ENCODE measurements around the gene ISG20.
"Not testable (repeated sequence)": the region's sequence is repeated elsewhere in the genome, so short reads cannot be mapped to it uniquely, and the experiment has no call there.

ISG20 gene

DNA sequence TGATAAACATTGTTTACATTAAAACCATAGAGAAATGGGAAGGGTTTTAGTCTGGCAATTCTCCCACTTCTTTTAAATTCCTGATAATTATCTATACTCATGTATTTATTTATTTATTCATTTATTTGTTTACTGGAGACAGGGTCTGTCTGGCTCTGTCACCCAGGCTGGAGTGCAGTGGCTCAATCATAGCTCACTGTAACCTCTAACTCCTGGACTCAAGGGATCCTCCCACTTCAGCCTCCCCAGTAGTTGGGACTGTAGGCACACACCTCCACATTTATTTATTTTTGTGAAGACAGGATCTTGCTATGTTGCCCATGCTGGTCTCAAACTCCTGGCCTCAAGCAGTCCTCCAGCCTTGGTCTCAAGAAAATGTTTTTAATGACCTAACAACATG, 20.1 kb upstream of the ISG20 start:
- no peak for DNase-seq (ENCODE audit: low read depth in 2 of 2, low spot score in 1 of 2)

- DNase-seq (ENCODE audit: low read depth in 2 of 2, low spot score in 1 of 2) = no peak
Observed at GRCh38 chr15:88619796-88620195, 19.0 kb upstream of the ISG20 start.

- DNase-seq (ENCODE audit: low read depth in 2 of 2, low spot score in 1 of 2) = peak; percentile 77 to 91
Observed at GRCh38 chr15:88620995-88621772, 17.6 kb upstream of the ISG20 start, which contains the start of gene AEN. TSS of gene AEN (plus strand) at chr15:88621340. CDS start at chr15:88626210, 4,870 bp downstream.

DNA sequence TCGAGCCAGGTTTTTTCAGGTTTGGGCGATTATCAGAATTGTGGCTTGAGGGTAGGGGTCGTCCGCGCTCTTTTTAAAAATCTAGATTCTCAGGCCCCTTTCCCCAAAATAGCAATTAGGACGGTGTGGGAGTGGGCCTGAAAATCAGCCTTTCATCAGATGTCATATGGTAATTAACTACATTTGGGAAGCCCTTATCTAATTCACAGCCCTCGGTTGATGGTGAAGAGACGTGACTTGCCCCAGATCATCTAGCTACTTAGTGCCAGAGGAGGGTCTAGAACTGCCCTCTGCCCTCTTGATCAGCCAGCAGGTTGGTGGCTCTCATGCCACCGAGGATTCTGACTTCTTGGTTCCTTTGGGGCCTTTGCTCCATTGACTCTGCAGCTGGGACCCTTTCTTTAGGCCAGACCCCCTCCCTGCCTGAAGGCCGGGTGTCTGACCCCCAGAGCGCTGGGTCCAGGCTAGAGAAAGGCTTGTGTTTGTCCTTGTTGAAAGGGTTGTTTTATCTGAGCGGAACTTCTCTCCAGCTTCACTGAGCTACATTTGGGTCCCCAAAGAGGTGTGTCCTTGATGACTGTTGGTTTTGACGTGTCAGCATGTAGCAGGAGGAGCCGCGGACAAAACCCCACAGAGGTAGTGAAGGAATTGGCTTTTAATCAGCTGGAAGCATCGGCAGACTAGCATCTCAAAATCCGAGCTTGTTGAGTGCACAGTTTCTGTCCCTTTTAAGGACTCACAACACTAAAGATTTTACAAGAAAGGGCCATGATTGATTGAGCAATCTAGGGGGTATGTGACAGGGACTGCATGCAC, 16.8 kb upstream of the ISG20 start:
- DNase-seq (ENCODE audit: low read depth in 2 of 2, low spot score in 1 of 2) = peak in 1 of 2 donors; percentile 28

DNA sequence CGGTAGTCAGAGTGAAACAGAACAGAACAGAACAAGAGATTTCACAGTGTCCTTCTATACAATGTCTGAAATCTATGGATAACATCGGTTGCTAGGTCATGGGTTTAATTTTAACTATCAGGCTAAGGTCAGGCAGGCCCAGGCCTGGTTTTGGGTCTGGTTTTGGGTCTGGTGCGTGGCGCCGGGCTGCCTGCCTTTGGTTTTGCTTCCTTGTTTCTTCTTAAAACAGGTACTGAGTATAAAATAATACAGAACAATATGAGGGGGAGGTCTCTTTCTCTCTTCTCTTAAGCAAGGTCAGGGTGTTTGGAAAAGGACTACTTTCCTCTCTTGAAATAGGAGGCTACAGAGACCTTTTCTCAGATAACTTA, 16.2 kb upstream of the ISG20 start:
- no peak for DNase-seq (ENCODE audit: low read depth in 2 of 2, low spot score in 1 of 2)

- no peak for DNase-seq (ENCODE audit: low read depth in 2 of 2, low spot score in 1 of 2)
Observed at GRCh38 chr15:88623061-88623460, 15.8 kb upstream of the ISG20 start.

GRCh38 chr15:88623632-88624031, 15.2 kb upstream of the ISG20 start:
- no peak for DNase-seq (ENCODE audit: low read depth in 2 of 2, low spot score in 1 of 2)

DNA sequence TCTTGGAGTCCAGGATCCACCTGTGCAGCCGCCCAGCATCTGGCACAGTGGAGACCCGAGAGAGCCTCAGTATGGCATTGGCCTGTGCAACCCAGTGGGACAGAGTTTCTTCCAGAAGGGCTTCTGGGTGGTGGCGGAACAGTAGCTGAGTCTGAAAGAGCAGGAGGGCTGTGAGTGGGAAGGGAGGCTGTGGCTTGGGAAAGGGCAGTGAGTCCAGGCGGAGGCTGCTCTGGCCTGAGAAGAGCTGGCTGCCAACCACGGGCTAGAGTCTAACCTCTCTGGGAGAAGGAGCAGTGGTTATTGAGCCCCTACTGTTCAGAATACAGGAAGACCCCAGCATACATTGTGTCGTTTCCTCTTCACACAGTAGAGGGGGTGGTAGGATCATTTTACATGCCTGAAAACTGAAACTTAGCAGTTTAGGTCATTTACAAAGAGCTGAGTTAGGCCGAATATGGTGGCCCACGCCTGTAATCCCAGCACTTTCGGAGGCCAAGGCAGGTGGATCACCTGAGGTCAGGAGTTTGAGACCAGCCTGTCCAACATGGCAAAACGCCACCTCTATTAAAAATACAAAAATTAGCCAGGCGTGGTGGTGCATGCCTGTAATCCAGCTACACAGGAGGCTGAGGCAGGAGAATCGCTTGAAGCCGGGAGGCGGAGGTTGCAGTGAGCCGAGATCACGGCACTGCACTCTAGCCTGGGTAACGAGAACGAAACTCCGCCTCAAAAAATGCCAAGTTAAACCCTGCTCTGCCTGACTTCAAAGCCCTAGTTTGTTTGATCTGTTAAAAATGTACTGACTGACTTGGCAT, 14.5 kb upstream of the ISG20 start:
- no peak for DNase-seq (ENCODE audit: low read depth in 2 of 2, low spot score in 1 of 2)

- no peak for DNase-seq (ENCODE audit: low read depth in 2 of 2, low spot score in 1 of 2)
Observed at GRCh38 chr15:88624971-88625490, 13.8 kb upstream of the ISG20 start.

DNA sequence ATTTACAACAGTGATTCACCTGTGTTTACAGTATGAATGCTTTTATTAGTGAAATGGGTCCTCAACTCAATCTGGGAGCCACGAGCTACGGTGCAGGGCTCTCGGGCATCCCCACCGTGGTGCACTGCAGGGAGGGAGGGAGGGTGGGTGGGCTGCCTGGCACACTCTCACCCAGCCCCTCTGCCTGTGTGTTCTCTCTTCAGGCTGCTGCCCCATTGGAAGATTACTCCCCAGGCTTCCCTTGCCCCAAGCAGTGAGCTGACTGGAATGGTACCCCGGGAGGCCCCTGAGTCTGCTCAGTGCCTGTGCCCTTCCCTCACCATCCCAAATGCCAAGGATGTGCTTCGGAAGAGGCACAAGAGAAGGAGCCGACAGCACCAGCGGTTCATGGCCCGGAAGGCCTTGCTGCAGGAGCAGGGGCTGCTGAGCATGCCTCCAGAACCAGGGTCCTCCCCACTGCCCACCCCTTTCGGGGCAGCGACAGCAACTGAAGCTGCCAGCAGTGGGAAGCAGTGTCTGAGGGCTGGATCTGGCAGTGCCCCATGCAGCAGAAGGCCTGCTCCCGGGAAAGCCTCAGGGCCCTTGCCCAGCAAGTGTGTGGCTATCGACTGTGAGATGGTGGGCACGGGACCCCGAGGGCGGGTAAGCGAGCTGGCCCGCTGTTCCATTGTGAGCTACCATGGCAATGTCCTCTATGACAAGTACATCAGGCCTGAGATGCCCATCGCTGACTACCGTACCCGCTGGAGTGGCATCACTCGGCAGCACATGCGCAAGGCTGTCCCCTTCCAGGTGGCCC, 12.7 kb upstream of the ISG20 start:
- no peak for DNase-seq (ENCODE audit: low read depth in 2 of 2, low spot score in 1 of 2)

DNA sequence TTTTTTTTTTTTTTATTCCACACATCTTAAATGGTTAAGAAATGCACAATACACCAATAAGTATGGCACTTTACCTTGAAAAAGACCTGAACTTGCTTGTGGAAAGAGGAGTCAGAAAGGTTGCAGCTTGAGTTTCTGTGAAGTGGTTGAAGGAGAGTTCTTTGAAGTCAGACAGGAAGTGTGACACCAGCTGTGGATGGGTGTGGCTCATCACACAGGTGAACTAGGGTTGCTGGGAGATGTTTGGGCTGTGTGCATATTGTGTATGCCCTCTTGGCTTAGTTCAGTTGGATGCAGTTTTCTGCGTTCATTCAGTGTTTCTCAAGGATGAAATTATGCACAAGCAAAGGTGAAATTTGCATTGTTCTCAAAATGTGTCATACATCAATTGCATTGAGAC, 11.4 kb upstream of the ISG20 start:
- no peak for DNase-seq (ENCODE audit: low read depth in 2 of 2, low spot score in 1 of 2)

GRCh38 chr15:88628018-88628654, 10.7 kb upstream of the ISG20 start:
- DNase-seq (ENCODE audit: low read depth in 2 of 2, low spot score in 1 of 2) = no peak

- no peak for DNase-seq (ENCODE audit: low read depth in 2 of 2, low spot score in 1 of 2)
Observed at GRCh38 chr15:88629071-88629470, 9.7 kb upstream of the ISG20 start.

DNA sequence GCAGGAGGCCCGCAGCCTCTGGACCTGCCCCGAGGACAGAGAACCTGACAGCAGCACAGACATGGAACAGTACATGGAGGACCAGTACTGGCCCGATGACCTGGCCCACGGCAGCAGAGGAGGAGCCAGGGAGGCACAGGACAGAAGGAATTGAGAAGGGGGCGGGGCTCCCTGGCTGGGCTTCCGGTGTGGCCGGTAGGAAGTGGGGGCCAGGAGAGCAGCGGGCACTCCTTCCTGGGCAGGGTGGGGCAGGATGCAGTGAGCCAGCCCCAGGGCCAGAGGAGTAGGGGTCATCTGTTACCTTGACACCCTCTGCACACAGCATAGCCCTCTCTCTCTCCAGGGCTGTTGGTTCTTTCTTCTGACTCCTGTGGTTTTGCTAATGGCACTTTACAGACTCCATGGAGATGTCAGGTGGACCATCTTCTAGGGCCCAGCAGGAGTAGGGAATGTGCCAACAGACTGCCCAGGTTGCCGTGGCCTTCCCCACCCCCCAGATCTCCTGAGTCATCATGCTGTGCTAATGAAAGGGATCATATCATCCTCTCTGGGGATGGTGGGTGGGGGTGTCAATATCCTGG, 8.6 kb upstream of the ISG20 start:
- no peak for DNase-seq (ENCODE audit: low read depth in 2 of 2, low spot score in 1 of 2)

DNA sequence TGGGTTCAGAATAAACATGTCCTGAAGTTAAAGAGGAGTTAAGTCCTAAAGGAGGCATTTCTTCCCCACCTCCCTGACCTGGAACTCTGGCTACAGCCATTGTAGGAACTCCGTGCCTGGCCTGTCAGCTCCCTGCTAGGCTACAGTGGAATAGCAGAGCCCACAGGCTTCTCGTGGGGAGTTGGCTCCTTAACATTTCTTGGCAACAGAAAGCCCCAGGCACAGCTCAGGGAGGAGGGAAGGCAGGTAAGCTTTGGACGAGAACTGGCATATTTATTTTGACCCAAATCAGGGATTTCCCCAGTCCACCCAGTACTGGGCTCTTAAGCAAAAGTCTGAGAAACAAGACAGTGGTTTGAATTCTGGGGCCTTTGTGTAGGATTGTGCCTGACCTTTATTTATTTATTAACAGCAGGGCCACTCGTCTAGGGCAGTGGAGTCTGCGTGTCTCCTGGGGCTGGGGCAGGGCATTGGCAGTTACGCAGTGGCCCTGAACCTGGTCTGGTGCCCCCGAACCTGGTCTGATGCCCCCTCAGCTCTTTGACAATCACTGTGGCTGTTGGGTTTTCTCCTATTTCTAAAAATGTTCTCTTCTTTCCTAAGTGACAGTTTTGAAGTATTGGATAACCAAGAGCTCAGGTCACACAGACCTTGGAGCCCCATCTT, 7.9 kb upstream of the ISG20 start:
- DNase-seq (ENCODE audit: low read depth in 2 of 2, low spot score in 1 of 2) = no peak

GRCh38 chr15:88631464-88632028, 7.3 kb upstream of the ISG20 start:
- no peak for DNase-seq (ENCODE audit: low read depth in 2 of 2, low spot score in 1 of 2)

DNA sequence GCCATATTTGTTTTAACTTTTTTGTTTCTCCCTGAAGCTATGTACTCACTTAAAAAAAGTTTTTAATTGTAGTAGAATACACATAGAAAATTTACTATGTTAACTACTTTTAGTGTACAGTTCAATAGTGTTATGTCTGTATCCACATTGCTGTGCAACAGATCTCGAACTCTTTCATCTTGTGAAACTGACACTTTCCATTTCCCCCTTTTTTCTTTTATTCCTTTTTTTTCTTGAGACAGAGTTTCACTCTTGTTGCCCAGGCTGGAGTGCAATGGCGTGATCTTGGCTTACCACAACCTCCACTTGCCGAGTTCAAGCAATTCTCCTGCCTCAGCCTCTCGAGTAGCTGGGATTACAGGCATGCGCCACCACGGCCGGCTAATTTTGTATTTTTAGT, 6.0 kb upstream of the ISG20 start:
- DNase-seq (ENCODE audit: low read depth in 2 of 2, low spot score in 1 of 2) = not testable (repeated sequence)

DNA sequence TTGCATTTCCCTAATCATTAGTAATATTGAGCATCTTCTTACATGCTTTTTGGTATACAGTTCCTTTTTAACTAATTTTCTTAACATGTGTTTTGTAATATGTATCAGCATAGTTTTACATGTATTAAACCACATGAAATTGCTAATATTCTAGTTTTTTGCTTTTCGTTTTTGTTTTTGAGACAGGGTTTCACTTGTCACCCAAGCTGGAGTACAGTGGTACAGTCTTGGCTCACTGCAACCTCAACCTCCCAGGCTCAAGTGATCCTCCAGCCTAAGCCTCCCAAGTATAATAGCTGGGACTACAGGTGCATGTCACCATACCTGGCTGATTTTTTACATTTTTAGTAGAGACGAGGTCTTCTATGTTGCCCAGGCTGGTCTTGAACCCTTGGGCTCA, 4.4 kb upstream of the ISG20 start:
- DNase-seq (ENCODE audit: low read depth in 2 of 2, low spot score in 1 of 2) = no peak

- no peak for DNase-seq (ENCODE audit: low read depth in 2 of 2, low spot score in 1 of 2)
Observed at GRCh38 chr15:88635318-88635717, 3.5 kb upstream of the ISG20 start.

Data from stimulated activated CD8-positive, alpha-beta memory T cell treated with anti-CD3 and anti-CD28 coated beads, Interleukin-4, amount 100 ng/mL, for 1 hour (primary cell).